Suprapubic skin (tissue), 4 donors: ENCODE results near the gene AK1.

Experiments
- CTCF ChIP-seq, 2 donors: fragments of 200-600 bp in 1 of 2; fragments of 450-650 bp in 1 of 2; sonication (generic) in 1 of 2; IDR thresholded peaks; one replicate each; pipeline ENCODE4 v1.5.1; 2016 to 2019; ENCODE audit warnings: antibody characterized with exemption in 2 of 2, mild to moderate bottlenecking in 1 of 2, moderate library complexity in 1 of 2
- POLR2A ChIP-seq, 2 donors: fragments of 450-650 bp; IDR thresholded peaks; one replicate each; pipeline ENCODE4 v1.6.1; 2017; ENCODE audit warnings: antibody characterized with exemption in 2 of 2, mild to moderate bottlenecking in 2 of 2, moderate library complexity in 2 of 2
- POLR2AphosphoS5 ChIP-seq, 3 donors: sonication (generic); formaldehyde crosslinking; IDR thresholded peaks; one replicate each; pipeline ENCODE4 v1.6.1; 2017; ENCODE audit warnings: antibody characterized with exemption in 3 of 3

GRCh38 chr9:127854184-127854806 is 23.2 kb downstream of the AK1 start, which contains the start of gene ENG:
- TF ChIP-seq POLR2A (IDR thresholded peaks at IDR 0.05) (no peak), CTCF (IDR thresholded peaks at IDR 0.05) (peak in 1 of 2 donors; percentile 5), POLR2AphosphoS5 (IDR thresholded peaks at IDR 0.05) (no peak)
